Measurements from ENCODE around the gene NAV2. TPM values are rescaled to one million over a fixed set of nuclear protein-coding genes. Genes with fewer than 3 reads are reported as not detected.

Gene NAV2
- polyA plus RNA-seq, 1 donor from 2014 or later = 3.0 TPM

DNA sequence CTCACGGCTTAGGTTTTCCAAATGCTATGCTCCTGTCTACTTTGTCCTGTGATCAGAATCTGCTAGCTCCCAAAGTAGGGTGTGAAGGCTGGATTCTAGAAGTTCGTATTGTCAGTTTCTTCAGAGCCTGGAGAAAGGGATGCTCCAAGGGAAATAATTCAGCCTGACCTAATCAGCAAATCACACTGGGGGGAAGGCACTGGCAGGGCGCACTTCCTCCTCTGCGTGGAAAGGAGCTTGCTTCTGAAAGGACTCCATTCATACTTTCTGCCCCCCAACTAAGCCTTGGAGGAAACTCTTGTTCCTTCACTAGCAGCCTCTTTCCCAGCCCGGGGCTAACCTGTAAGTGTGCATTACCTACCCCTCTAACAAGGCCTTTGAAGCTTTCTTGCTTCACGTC, 165.9 kb downstream of the NAV2 start:
- Histone ChIP-seq H3K27me3 (ENCODE audit: insufficient read depth, low read depth, low read length) (no peaks in the 10 kb centered on the region), H3K4me3 (ENCODE audit: low read length) (no peak overlapping the region), H2AFZ (ENCODE audit: low read depth, low read length) (no peak overlapping the region), H3K36me3 (ENCODE audit: insufficient read depth, low read length) (no peaks in the 10 kb centered on the region), H3K27ac (ENCODE audit: low read length) (no peak overlapping the region), H3K9me3 (ENCODE audit: low read length) (no peaks in the 10 kb centered on the region), H3K4me2 (ENCODE audit: low read length) (no peak overlapping the region), H3K9me2 (ENCODE audit: insufficient read depth, low read length) (no peaks in the 10 kb centered on the region), H3K9ac (ENCODE audit: low read length) (no peak overlapping the region), H4K20me1 (ENCODE audit: insufficient read depth) (no peaks in the 10 kb centered on the region), H3F3A (ENCODE audit: insufficient read depth, low read length, poor library complexity, severe bottlenecking) (no peaks in the 10 kb centered on the region), H3K79me2 (replicated peaks; ENCODE audit: insufficient read depth, low read length) (no peaks in the 10 kb centered on the region)
- TF ChIP-seq RAD21 (conservative IDR thresholded peaks at IDR 0.05) = no peak

DNA sequence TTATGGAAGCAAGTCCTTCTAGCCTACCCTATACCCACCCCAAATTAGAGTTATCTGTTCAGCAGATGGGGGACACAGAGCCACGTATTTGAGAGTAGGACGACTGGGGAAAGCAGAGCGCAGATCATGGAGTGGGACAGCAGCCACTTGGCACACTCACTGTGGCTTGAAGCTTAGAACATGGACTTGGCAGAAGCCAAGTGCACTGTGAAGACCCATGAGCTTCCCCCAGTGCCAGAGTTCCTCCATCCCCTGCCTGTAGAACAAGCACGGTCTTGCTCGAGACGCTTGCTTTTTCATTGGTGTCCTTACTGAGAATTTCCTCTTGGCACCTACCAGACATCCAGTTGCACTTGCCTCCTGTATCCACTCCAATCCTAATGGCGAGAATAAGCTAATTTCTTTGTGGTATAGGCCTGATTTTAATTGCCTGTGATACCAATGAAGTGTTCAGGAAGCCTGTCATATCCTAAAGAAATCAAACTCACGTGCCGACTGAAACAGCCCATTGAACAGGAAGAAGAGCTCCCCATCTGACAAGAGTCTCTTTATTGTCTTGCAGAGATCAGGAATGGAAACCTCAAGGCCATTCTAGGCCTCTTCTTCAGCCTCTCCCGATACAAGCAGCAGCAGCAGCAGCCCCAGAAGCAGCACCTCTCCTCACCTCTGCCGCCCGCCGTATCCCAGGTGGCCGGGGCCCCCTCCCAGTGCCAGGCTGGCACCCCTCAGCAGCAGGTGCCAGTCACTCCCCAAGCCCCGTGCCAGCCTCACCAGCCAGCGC, 166.9 kb downstream of the NAV2 start:
- Histone ChIP-seq H4K20me1 (ENCODE audit: insufficient read depth) (no peaks in the 10 kb centered on the region), H2AFZ (ENCODE audit: low read depth, low read length) (no peak overlapping the region), H3K27me3 (ENCODE audit: insufficient read depth, low read depth, low read length) (no peaks in the 10 kb centered on the region), H3K4me2 (ENCODE audit: low read length) (no peak overlapping the region), H3K79me2 (replicated peaks; ENCODE audit: insufficient read depth, low read length) (no peaks in the 10 kb centered on the region), H3K9ac (ENCODE audit: low read length) (no peak overlapping the region), H3K9me3 (ENCODE audit: low read length) (no peaks in the 10 kb centered on the region), H3K36me3 (ENCODE audit: insufficient read depth, low read length) (no peaks in the 10 kb centered on the region), H3K4me3 (ENCODE audit: low read length) (no peak overlapping the region), H3K27ac (ENCODE audit: low read length) (no peak overlapping the region), H3K9me2 (ENCODE audit: insufficient read depth, low read length) (no peaks in the 10 kb centered on the region), H3F3A (ENCODE audit: insufficient read depth, low read length, poor library complexity, severe bottlenecking) (no peaks in the 10 kb centered on the region)
- TF ChIP-seq, protein P1, sequence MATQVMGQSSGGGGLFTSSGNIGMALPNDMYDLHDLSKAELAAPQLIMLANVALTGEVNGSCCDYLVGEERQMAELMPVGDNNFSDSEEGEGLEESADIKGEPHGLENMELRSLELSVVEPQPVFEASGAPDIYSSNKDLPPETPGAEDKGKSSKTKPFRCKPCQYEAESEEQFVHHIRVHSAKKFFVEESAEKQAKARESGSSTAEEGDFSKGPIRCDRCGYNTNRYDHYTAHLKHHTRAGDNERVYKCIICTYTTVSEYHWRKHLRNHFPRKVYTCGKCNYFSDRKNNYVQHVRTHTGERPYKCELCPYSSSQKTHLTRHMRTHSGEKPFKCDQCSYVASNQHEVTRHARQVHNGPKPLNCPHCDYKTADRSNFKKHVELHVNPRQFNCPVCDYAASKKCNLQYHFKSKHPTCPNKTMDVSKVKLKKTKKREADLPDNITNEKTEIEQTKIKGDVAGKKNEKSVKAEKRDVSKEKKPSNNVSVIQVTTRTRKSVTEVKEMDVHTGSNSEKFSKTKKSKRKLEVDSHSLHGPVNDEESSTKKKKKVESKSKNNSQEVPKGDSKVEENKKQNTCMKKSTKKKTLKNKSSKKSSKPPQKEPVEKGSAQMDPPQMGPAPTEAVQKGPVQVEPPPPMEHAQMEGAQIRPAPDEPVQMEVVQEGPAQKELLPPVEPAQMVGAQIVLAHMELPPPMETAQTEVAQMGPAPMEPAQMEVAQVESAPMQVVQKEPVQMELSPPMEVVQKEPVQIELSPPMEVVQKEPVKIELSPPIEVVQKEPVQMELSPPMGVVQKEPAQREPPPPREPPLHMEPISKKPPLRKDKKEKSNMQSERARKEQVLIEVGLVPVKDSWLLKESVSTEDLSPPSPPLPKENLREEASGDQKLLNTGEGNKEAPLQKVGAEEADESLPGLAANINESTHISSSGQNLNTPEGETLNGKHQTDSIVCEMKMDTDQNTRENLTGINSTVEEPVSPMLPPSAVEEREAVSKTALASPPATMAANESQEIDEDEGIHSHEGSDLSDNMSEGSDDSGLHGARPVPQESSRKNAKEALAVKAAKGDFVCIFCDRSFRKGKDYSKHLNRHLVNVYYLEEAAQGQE (IDR thresholded peaks at IDR 0.05; ENCODE audit: borderline replicate concordance) = no peak
- TF ChIP-seq TAF1 (IDR thresholded peaks at IDR 0.05; ENCODE audit: low read depth) (no peak), RAD21 (conservative IDR thresholded peaks at IDR 0.05) (no peak), POLR2AphosphoS5 (IDR thresholded peaks at IDR 0.05) (no peak), SMC3 (conservative IDR thresholded peaks at IDR 0.05; ENCODE audit: poor library complexity) (no peak), EP300 (conservative IDR thresholded peaks at IDR 0.05; ENCODE audit: poor library complexity, severe bottlenecking) (no peak), EZH2 (IDR thresholded peaks at IDR 0.05; ENCODE audit: borderline replicate concordance, insufficient read depth, low read length, poor library complexity, severe bottlenecking) (no peak), MXI1 (conservative IDR thresholded peaks at IDR 0.05; ENCODE audit: poor library complexity, severe bottlenecking) (no peak)
- TF ChIP-seq, protein P2, sequence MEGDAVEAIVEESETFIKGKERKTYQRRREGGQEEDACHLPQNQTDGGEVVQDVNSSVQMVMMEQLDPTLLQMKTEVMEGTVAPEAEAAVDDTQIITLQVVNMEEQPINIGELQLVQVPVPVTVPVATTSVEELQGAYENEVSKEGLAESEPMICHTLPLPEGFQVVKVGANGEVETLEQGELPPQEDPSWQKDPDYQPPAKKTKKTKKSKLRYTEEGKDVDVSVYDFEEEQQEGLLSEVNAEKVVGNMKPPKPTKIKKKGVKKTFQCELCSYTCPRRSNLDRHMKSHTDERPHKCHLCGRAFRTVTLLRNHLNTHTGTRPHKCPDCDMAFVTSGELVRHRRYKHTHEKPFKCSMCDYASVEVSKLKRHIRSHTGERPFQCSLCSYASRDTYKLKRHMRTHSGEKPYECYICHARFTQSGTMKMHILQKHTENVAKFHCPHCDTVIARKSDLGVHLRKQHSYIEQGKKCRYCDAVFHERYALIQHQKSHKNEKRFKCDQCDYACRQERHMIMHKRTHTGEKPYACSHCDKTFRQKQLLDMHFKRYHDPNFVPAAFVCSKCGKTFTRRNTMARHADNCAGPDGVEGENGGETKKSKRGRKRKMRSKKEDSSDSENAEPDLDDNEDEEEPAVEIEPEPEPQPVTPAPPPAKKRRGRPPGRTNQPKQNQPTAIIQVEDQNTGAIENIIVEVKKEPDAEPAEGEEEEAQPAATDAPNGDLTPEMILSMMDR (IDR thresholded peaks at IDR 0.05; ENCODE audit: poor library complexity, severe bottlenecking) = no peak

All from neural cell (in vitro differentiated cells).